SHP77 treated with DMSO at 0.1 percent for 48 hours (cell line): ENCODE results near the gene CTH.
"Not testable (repeated sequence)": the region's sequence is repeated elsewhere in the genome, so short reads cannot be mapped to it uniquely, and the experiment has no call there.

Source experiments
- DNase-seq: peaks from one replicate; lab custom pipeline; 2025; lab: John Stamatoyannopoulos, UW

Gene CTH

DNA sequence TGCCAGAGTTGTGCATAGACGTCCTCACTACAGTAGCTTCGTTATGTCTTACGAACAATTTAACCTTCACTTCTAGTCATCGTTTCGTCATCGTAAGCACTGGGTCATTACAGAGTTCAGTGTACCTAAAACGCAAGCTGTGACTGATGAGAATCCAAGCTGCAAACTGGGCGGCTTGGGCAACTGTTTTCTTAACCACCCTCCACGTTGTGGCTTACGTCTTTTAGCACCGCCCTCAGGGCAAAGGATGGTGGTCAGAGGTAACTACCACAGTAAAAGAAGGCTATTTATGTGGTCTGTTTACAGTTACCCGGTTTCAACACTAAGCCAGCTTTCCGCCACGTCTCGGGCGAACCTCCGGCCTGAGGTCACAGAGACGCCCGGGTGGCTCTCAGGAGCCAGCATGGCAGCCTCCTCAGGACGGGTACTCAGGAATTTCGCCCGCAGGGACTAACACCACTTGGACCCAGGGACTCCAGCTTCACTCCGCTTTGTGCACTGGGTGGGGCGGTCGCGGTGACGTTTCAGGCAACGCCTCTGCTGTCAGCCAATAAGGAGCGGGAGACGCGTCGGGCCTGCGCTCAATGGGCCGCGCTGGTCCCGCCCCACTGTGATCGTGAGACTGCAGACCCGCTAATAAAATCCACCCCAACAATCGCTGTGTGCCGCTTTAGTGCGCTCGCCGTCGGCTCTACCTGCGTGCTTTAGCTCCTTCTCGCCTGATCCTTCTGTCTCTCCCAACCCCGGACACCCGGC lies at the start of gene CTH:
CTH (plus strand) TSS at position 665 of the 756 bp plus-strand sequence. CDS start 148 bp downstream, outside the sequence.
- peak; percentile 90 for DNase-seq

DNA sequence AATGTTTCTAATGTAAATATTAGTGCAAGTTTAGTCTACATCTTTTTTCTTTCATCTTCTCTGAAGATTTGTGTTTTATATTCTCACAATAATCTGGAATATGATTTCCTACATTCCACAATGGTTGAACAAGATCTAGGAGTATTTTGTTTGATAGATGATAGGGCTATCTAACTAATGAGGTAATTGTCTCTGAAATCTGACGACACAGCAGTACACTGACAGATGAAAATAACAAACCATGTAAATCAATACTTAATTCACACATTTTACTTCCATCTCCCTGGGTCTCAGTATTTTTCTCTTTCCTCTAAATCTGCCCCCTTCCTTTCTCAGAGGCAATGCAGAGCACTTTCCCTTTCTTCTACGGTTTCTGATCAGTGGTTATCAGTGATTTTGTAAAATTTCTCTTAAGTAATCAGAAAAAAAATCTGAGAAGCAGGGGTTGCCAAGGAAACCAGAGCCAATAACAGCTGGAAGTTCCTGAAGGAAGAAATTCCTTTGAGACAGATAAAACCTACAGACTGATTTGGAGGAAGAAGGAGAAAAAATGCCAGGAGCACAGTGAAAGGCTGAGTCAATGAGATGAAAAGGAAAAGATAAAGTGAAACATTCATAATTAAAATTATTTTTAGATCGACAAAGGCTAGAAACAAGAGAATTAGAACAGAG lies 49.2 kb upstream of the CTH start:
- no peak for DNase-seq

DNA sequence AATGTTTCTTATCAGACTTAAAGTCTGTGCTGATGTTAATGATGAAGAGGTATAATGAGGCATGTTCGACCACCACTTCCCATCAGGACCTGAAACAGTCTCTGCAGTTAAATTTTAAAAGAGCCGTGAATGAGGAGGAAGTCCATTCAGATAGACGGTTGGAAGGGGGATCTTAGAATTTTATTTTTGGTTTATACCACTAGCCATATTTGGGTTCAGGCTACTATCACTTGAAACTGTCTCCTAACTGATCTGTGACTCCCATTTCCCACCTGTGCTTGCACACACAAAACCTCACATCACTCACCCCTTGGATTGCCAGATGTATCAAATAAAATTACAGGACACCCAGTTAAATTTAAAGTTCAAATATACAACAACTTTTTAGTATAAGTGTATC lies 46.6 kb upstream of the CTH start:
- no peak for DNase-seq

DNA sequence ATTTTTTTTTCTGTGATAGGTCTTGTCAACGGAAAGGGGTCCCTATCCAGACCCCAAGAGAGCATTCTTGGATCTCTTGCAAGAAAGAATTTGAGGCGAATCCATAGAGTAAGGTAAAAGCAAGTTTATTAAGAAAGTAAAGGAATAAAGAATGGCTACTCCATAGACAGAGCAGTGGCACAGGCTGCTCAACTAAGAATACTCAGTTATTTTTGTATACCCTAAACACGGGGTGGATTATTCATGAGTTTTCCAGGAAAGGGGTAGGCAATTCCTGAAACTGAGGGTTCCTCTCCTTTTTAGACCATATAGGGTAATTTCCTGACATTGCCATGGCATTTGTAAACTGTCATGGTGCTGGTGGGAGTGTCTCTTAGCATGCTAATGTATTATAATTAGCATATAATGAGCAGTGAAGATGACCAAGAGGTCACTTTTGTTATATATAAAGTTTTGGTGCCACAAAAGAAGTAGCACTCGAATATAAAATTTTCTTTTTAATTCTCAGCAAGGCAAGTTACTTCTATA lies 44.6 kb upstream of the CTH start:
- not testable (repeated sequence) for DNase-seq

DNA sequence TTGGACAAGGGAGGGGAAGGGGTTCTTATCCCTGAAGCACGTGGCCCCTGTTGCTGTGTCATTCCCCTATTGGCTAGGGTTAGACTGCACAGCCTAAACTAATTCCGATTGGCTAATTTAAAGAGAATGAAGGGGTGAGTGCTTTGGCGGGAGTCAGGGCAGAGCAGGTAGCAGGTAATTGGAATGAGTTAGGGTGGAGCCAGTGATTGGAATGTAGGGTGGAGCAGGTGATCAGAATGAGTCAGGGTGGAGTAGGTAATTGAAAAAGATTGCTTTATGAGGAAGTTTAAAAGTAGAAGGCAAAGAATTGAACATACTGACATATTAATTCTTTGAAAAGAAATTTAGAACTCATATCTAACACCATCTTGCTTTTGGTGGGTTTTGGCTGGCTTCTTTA lies 44.1 kb upstream of the CTH start:
- DNase-seq: not testable (repeated sequence)

DNA sequence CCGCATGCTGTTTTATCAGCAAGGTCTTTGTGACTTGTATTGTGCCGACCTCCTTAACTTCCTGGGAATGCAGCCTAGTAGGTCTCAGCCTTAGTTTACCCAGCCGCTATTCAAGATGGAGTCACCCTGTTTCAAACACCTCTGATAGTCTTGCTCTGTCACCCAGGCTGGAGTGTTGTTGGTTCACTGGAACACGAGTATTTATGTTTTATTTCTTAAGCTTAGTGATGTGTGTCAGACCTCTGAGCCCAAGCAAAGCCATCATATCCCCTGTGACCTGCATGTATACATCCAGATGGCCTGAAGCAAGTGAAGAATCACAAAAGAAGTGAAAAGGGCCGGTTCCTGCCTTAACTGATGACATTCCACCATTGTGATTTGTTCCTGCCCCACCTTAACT lies 43.7 kb upstream of the CTH start:
- not testable (repeated sequence) for DNase-seq

DNA sequence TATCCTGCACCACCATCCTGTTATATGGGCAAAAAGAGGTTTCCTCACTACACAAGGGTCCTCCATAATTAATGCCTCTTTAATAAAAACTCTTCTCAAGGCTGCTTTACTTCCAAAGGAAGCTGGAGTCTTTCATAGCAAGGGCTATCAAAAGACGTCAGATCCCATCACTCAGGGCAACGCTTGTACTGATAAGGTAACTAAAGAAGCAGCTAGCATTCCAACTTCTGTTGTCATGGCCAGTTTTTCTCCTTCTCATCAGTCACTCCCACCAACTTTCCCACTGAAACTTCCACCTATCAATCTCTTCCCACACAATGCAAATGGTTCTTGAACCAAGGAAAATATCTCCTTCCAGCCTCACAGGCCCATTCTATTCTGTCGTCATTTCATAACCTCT lies 39.5 kb upstream of the CTH start:
- DNase-seq: not testable (repeated sequence)

DNA sequence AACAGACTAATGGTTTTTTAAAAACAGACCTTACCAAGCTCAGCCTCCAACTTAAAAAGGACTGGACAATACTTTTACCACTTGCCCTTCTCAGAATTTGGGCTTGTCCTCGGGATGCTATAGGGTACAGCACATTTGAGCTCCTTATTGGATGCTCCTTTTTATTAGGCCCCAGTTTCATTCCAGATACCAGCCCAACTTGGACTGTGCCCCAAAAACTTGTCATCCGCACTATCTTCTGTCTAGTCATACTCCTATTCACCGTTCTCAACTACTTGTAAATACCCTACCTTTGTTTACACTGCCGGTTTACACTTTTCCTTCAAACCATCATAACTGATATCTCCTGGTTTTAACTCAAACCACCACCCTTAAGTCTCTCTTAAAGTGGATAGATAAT lies 38.6 kb upstream of the CTH start:
- DNase-seq: no peak

DNA sequence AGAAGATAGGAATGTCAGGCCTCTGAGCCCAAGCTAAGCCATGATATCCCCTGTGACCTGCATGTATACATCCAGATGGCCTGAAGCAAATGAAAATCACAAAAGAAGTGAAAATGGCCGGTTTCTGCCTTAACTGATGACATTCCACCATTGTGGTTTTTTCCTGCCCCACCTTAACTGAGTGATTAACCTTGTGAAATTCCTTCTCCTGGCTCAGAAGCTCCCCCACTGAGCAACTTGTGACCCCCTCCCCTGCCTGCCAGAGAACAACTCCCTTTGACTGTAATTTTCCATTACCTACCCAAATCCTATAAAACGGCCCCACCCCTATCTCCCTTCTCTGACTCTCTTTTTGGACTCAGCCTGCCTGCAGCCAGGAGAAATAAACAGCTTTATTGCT lies 37.5 kb upstream of the CTH start:
- DNase-seq: not testable (repeated sequence)

DNA sequence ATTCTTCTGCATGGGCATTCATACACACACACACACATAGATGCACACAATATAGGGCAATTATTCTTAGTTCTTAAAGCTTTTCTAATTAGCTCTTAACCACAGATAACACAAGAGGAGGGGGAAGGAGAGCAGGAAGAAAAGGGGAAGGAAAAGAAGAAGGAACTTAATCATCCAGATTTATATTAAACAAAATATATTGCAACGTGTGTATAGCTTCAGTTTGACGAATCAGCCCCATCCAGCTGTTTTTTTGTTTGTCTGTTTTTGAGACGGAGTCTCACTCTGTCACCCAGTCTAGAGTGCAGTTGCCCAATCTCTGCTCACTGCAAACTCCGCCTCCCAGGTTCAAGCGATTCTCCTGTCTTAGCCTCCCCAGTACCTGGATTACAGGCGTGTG lies 34.9 kb upstream of the CTH start:
- DNase-seq: no peak

DNA sequence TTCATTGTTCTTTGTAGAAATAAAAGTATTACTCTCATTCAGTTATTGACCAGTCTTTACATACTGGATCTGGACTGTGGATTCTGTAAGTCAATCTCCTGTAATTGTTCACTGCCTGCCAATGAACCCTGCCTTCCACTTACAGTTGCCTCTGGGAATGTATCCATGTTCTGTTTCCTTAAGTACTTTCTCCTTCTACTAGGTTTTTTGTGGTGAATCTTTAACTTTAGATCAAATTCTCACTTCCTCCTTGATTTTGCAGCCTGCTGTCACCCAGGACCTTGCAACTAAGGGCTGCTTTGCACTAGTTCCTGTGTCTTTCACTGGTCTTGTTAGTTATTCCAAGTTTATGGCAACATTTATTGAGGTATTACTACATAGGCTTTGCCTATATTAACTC lies 28.4 kb upstream of the CTH start:
- no peak for DNase-seq

DNA sequence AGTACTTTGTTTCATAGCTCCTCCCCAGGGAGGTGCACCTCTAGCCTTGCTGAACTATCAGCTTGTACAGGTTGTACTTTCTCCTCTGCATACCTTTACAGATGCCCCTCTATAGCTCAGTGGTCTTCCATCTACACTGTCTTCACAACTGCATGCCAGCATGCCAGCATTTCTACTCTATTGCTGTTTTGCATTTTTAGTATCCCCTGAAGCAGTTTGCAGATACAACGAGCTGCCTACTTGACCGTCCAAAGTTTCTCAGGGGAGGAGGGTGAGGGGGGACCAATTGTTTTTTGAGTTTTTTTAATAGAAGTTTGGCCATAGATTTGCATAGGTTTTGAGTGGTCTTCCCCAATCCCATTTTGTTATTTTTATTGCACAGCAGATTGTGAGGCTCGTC lies 27.6 kb upstream of the CTH start:
- DNase-seq: no peak

DNA sequence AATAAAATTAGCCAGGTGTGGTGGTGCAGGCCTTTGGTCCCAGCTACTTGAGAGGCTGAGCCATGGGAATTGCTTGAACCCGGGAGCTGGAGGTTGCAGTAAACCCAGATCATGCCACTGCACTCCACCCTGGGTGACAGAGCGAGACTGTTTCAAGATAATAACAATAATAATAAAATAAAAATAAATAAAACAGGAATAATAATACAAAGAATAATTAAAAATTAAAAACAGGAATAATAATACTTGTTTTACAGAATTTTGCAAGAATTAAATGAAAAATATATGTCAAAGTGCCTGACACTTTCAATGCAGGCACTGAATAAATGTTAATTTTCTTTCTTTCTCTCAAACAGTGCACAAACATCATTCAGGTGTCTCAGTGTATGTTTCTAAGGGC lies 26.5 kb upstream of the CTH start:
- no peak for DNase-seq

DNA sequence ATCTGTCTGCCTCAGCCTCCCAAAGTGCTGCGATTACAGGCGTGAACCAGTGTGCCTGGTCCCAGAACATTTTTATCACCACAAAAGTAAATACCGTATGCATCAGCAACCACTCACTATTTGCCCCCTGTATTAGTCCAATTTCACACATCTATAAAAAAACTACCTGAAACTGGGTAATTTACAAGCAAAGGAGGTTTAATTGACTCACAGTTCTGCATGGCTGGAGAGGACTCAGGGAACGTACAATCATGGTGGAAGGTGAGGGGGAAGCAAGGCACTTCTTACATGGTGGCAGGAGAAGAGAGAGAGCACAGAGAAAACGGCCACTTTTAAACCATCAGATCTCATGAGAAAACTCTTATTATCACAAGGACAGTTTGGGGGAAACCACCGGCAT lies 25.6 kb upstream of the CTH start:
- no peak for DNase-seq

DNA sequence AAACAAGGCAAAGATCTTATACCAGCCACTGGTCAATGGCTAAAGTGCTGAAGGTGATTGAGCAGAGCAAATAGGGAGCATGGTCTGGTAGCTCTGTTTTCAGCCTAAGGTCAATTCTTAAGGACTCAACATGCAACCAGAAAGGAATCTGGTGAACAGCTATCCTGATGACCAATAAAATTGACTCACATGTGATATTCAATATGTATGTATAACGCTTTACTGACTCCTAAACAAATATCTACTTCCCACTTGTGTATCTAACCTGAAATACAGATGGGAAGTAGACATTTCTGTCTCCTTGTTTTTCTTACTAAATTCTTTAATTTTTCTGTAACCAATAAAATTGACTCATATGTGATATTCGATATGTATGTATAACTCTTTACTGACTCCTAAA lies 24.9 kb upstream of the CTH start:
- no peak for DNase-seq

DNA sequence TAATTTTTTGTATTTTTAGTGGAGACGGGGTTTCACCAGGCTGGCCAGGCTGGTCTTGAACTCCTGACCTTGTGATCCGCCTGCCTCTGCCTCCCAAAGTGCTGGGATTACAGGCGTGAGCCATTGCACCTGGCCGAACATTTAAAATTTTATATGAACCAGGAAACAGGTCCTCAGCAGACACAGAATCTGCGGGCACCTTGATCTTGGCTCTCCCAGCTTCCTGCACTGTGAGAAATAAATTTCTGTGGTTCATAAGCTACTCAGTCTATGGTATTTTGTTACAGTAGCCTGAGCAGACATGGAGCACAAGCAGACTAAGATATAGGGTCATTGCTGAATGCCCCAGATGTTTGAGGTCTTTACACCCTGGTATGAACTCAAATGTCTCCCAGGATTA lies 23.6 kb upstream of the CTH start:
- no peak for DNase-seq

DNA sequence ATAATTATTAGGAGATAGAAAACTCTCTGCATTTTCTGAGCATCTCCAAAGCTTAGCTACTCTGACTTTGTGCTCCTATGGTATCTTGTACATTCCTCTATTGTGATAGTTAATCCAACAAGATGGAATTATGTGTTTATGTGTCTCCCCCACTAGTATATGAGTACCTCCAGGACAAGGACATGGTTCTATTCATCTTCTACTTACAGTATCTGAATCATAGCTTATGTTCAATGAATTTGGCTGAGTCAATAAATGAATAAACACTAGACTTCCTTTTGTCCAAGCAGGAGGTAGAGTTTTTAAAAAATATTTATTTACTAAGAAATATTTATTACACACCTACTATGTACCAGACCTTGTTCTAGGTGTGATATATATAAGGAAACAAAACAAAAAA lies 18.4 kb upstream of the CTH start:
- DNase-seq: no peak

DNA sequence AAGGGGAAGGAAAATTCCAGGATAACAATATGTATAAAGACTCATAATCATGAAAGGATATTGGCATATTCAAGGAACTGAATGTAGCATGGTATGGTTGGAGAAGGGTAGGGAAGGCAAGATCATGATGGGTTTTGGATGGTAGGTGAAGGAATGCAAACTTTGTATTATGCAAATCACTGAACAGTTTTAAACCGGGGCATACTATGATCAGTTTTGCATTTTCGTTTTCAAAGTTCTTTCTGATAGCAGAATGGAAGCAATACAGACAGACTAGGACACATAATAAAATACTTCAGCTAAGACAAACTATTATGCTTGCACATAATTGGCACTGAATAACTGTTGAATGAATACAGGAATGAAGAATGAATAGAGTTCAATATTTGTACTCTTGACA lies 14.5 kb upstream of the CTH start:
- no peak for DNase-seq

DNA sequence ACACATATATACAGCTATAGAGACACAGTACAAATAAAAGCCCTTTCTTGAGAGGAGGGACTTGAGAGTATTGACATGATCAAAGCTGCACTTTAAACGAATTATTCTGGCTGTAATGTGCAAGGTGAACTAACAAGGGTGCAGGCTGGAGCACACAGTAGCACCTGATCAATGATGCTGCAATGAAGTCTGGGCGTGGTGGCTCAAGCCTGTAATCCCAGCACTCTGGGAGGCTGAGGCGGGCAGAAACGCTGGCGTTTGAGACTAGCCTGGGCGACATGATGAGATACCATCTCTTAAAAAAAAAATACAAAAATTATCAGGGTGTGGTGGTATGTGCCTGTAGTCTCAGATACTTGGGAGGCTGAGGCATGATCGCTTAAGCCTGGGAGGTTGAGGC lies 14.1 kb upstream of the CTH start:
- DNase-seq: no peak

DNA sequence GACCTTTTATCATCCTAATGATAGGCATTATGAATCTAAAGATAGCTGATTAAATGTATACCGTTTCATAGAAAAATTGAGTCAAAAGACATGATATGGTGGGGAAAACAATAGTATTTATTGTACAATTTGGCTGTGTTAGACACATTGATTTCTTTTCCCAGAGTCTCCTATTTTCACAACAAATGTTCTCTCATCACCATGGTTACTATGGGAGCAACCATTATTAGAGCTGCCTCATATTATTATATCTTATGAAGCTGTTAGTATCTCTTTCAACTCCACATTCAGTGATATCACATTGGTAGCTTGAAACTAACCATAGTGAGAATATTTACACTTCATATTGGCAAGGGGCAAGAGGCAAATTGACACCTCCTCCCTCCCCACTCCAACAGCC lies 10.7 kb upstream of the CTH start:
- DNase-seq: no peak

DNA sequence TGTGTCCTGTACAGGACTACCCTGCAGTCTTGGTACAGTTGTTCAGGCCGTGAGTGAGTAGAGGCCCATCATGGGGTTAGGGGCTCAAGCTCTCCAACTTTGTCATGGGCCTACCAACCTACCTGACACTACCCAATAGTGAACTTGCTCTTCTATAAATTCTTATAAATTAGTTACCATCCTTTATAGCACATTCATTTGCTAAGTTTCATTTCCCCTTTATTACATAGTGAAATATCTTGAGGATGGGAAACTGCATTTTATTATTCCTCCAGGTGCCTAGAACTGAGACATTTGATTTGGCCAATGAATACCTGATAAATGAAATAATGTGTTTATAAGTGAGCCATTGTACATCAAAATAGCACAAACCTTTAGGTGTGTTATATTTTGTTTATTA lies 9.1 kb upstream of the CTH start:
- no peak for DNase-seq

DNA sequence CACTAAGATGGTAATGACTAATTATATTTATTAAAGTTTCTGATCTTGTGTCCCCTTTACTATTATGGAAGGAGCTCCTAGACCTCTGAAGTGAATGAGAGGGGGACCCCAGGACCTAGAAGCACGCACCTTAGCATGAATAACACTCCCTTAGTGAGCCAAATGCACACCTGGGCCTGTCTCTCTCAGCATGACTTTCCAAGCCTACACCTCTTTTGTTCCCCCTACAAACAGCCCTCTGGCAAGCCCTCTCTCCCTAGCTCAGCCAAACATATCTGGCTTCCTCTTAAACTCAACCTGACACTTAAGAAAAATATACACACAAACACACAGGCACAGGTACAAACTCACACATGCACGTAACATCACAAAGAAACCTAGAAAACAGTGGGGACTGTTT lies 7.3 kb upstream of the CTH start:
- DNase-seq: no peak

DNA sequence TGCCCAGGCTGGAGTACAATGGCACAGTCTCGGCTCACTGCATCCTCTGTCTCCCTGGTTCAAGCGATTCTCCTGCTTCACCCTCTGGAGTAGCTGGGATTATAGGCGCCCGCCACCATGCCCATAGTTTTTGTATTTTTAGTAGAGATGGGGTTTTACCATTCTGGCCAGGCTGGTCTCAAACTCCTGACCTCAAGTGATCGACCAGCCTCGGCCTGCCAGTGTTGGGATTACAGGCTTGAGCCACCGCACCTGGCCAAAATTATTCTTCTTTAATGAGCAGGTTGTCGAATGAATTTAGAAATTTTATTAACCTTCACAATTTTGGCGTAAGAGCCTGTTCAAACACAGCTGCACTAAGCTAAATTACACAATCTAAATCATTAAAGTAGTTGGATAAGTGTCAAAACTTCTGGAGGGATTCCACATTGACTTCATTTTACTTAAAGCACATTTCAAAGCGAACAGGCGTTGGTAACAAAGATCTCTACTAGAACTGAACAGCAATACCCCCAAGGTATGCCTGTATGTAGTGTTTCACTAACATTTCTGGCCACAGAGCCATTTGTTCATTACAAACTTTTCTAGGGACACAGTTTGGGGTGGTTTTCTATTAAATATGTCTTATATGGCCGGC lies 5.2 kb upstream of the CTH start:
- peak; percentile 29 for DNase-seq
